Hepatic stellate cell (primary cell): ENCODE measurements around the gene TMCC1.
"Not testable (repeated sequence)": the region's sequence is repeated elsewhere in the genome, so short reads cannot be mapped to it uniquely, and the experiment has no call there.

Source experiments
- DNase-seq: peaks from one replicate; pipeline ENCODE4 v3.0.0; 2011; ENCODE audit warnings: low spot score

Gene TMCC1

GRCh38 chr3:129727707-129728106 is 165.8 kb downstream of the TMCC1 start:
- DNase-seq, result peak; percentile 6

- peak; percentile 38 for DNase-seq
Measured at GRCh38 chr3:129723558-129724324, 169.8 kb downstream of the TMCC1 start.

GRCh38 chr3:129722527-129722926 is 171.0 kb downstream of the TMCC1 start:
- DNase-seq, result no peak

- no peak for DNase-seq
Measured at GRCh38 chr3:129718201-129718600, 175.3 kb downstream of the TMCC1 start.

GRCh38 chr3:129715854-129716253 is 177.7 kb downstream of the TMCC1 start:
- DNase-seq, result no peak

GRCh38 chr3:129708328-129708861 is 185.1 kb downstream of the TMCC1 start:
- no peak for DNase-seq

- DNase-seq, result no peak
Measured at GRCh38 chr3:129705274-129705673, 188.2 kb downstream of the TMCC1 start.

GRCh38 chr3:129703913-129704312 is 189.6 kb downstream of the TMCC1 start:
- no peak for DNase-seq

- DNase-seq, result no peak
Measured at GRCh38 chr3:129702934-129703712, 190.4 kb downstream of the TMCC1 start.

- DNase-seq, result no peak
Measured at GRCh38 chr3:129701161-129701560, 192.3 kb downstream of the TMCC1 start.

- DNase-seq, result no peak
Measured at GRCh38 chr3:129699612-129700011, 193.9 kb downstream of the TMCC1 start.

- no peak for DNase-seq
Measured at GRCh38 chr3:129699199-129699598, 194.3 kb downstream of the TMCC1 start.

- no peak for DNase-seq
Measured at GRCh38 chr3:129697229-129697969, 196.1 kb downstream of the TMCC1 start.

GRCh38 chr3:129696430-129696829 is 197.1 kb downstream of the TMCC1 start:
- DNase-seq, result not testable (repeated sequence)

- DNase-seq, result no peak
Measured at GRCh38 chr3:129695230-129695629, 198.3 kb downstream of the TMCC1 start.

GRCh38 chr3:129694228-129694627 is 199.3 kb downstream of the TMCC1 start:
- DNase-seq, result no peak

GRCh38 chr3:129692743-129693142 is 200.8 kb downstream of the TMCC1 start:
- DNase-seq, result no peak

GRCh38 chr3:129690963-129691362 is 202.5 kb downstream of the TMCC1 start:
- no peak for DNase-seq

GRCh38 chr3:129690406-129690805 is 203.1 kb downstream of the TMCC1 start:
- DNase-seq, result peak; percentile 44

GRCh38 chr3:129689036-129689435 is 204.5 kb downstream of the TMCC1 start:
- DNase-seq, result no peak

GRCh38 chr3:129688271-129688895 is 205.1 kb downstream of the TMCC1 start:
- peak; percentile 41 for DNase-seq

- DNase-seq, result peak; percentile 12
Measured at GRCh38 chr3:129687586-129688125, 205.9 kb downstream of the TMCC1 start.
